OCI-LY3 (cell line): ENCODE measurements around the gene MFSD6.
"Not testable (repeated sequence)": the region's sequence is repeated elsewhere in the genome, so short reads cannot be mapped to it uniquely, and the experiment has no call there.

Experiments used
- EZH2phosphoT487 ChIP-seq: fragments of 200-600 bp; shearing (Covaris generic); IDR thresholded peaks from 2 replicates; pipeline ENCODE4 v1.6.1; 2018; ENCODE audit warnings: antibody characterized with exemption, mixed run types, low read depth
- TF ChIP-seq, protein P1 (sequence below): fragments of 200-600, 300-600 bp; sonication (generic); IDR thresholded peaks from 2 replicates; pipeline ENCODE4 v1.5.1; 2014; ENCODE audit warnings: antibody characterized with exemption, low read length, low read depth

DNA sequence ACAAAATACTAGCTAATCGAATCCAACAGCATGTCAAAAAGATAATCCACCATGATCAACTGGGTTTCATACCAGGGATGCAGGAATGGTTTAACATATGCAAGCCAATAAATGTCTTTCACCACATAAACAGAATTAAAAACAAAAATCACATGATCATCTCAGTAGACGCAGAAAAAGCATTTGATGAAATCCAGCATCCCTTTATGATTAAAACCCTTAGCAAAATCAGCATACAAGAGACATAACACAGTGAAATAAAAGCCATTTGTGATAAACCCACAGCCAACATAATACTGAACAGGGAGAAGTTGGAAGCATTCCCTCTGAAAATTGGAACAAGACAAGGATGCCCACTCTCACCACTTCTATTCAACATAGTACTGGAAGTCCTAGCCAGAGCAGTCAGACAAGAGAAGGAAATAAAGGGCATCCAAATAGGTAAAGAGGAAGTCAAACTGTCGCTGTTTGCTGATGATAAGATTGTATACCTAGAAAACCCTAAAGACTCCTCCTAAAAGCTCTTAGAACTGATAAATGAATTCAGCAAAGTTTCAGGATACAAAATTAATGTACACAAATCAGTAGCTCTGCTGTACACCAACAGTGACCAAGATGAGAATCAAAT is 86.6 kb downstream of the MFSD6 start:
- TF ChIP-seq, protein P1, sequence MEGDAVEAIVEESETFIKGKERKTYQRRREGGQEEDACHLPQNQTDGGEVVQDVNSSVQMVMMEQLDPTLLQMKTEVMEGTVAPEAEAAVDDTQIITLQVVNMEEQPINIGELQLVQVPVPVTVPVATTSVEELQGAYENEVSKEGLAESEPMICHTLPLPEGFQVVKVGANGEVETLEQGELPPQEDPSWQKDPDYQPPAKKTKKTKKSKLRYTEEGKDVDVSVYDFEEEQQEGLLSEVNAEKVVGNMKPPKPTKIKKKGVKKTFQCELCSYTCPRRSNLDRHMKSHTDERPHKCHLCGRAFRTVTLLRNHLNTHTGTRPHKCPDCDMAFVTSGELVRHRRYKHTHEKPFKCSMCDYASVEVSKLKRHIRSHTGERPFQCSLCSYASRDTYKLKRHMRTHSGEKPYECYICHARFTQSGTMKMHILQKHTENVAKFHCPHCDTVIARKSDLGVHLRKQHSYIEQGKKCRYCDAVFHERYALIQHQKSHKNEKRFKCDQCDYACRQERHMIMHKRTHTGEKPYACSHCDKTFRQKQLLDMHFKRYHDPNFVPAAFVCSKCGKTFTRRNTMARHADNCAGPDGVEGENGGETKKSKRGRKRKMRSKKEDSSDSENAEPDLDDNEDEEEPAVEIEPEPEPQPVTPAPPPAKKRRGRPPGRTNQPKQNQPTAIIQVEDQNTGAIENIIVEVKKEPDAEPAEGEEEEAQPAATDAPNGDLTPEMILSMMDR: not testable (repeated sequence)
- TF ChIP-seq EZH2phosphoT487: not testable (repeated sequence)
